Left renal pelvis (tissue), 4 donors: ENCODE data around the gene DNAH10. TPM values are rescaled to one million over a fixed set of nuclear protein-coding genes. Genes with fewer than 3 reads are reported as not detected.
"Not testable (repeated sequence)": the region's sequence is repeated elsewhere in the genome, so short reads cannot be mapped to it uniquely, and the experiment has no call there.

Source experiments
- DNase-seq, 4 donors: peaks; one replicate each; pipeline ENCODE4 v3.0.0-alpha.2; 2013; ENCODE audit warnings: low read depth in 4 of 4, low spot score in 3 of 4
- polyA plus RNA-seq, 4 donors: library from polyadenylated mRNA; unstranded; fragments of 120-200 nt; gene quantifications; one replicate each; pipeline ENCODE4 v1.2.1, GENCODE V29; 2013; ENCODE audit not compliant: insufficient read length in 4 of 4

DNAH10 gene
- polyA plus RNA-seq, 4 donors = 2.2 to 5.2 (median 4.3) TPM

GRCh38 chr12:123903301-123904065, 141.4 kb downstream of the DNAH10 start:
- DNase-seq = no peak

- no peak for DNase-seq
These were observed 143.3 kb downstream of the DNAH10 start for GRCh38 chr12:123905319-123905925.

GRCh38 chr12:123906711-123907420, 144.8 kb downstream of the DNAH10 start:
- DNase-seq = no peak

- DNase-seq = no peak
These were observed 145.8 kb downstream of the DNAH10 start for GRCh38 chr12:123907726-123908476.

- no peak for DNase-seq
These were observed 147.0 kb downstream of the DNAH10 start for GRCh38 chr12:123908884-123909725.

- no peak for DNase-seq
These were observed 148.0 kb downstream of the DNAH10 start for GRCh38 chr12:123910057-123910456.

- DNase-seq = no peak
These were observed 148.7 kb downstream of the DNAH10 start for GRCh38 chr12:123910761-123911193.

- DNase-seq = not testable (repeated sequence)
These were observed 149.7 kb downstream of the DNAH10 start for GRCh38 chr12:123911672-123912409.

- DNase-seq = no peak
These were observed 150.6 kb downstream of the DNAH10 start for GRCh38 chr12:123912415-123913380.

GRCh38 chr12:123914726-123915333, 152.7 kb downstream of the DNAH10 start:
- DNase-seq = no peak

GRCh38 chr12:123916729-123917128, 154.6 kb downstream of the DNAH10 start:
- DNase-seq = no peak

GRCh38 chr12:123917337-123917850, 155.3 kb downstream of the DNAH10 start:
- no peak for DNase-seq

GRCh38 chr12:123919980-123920360, 157.9 kb downstream of the DNAH10 start:
- DNase-seq = no peak

- DNase-seq = no peak
These were observed 160.9 kb downstream of the DNAH10 start for GRCh38 chr12:123923038-123923437.

- DNase-seq = no peak
These were observed 161.8 kb downstream of the DNAH10 start for GRCh38 chr12:123923927-123924326.

- no peak for DNase-seq
These were observed 162.4 kb downstream of the DNAH10 start for GRCh38 chr12:123924539-123924938.

GRCh38 chr12:123928274-123928865, 166.3 kb downstream of the DNAH10 start:
- no peak for DNase-seq
